Panc1 (cell line): ENCODE data around the gene VASH2.

Experiments
- CTCF ChIP-seq: fragments of 450-650 bp; IDR thresholded peaks from 2 replicates; pipeline ENCODE4 v1.5.1; 2017; ENCODE audit warnings: mild to moderate bottlenecking
- POLR2AphosphoS5 ChIP-seq: IDR thresholded peaks from 2 replicates; pipeline ENCODE4 v1.6.1; 2012; ENCODE audit warnings: mild to moderate bottlenecking, low read depth, low read length, moderate library complexity
- SIN3A ChIP-seq: IDR thresholded peaks from 2 replicates; pipeline ENCODE4 v1.6.1; 2012; ENCODE audit warnings: low read depth, mild to moderate bottlenecking, low read length, moderate library complexity, borderline replicate concordance; ENCODE audit not compliant: insufficient read depth
- TCF7L2 ChIP-seq: IDR thresholded peaks from 2 replicates; pipeline ENCODE4 v1.6.1; 2011; ENCODE audit warnings: mild to moderate bottlenecking, low read depth, low read length, inconsistent platforms
- TF ChIP-seq, protein P1 (sequence below), 2 experiments: IDR thresholded peaks; 2 replicates each; pipeline ENCODE4 v1.6.1; 2011 to 2012; ENCODE audit warnings: low read depth in 2 of 2, control low read depth in 1 of 2, low read length in 1 of 2, mild to moderate bottlenecking in 1 of 2, moderate library complexity in 1 of 2; ENCODE audit not compliant: insufficient read depth in 1 of 2

DNA sequence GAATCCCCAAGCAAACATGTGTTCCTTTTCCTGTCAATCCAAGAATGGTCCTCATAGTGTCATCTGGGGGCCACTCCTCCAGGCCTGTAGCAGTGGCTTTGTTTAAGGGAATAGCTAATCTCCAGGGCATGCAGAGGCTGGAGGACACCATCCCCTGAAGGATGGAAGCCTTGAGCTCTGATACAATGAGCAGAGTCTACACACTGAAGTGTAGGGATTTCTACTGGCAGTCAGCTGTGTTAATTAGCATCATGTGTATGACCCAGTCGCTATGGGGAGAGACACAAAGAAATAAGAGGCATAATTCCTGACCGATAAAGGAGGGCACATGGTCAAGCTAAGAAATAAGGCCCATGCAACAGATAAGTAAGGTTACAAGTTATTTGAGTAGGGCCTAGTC is 36.2 kb downstream of the VASH2 start:
- TF ChIP-seq CTCF (no peak), POLR2AphosphoS5 (no peak), SIN3A (no peak), TCF7L2 (no peak)
- TF ChIP-seq, protein P1, sequence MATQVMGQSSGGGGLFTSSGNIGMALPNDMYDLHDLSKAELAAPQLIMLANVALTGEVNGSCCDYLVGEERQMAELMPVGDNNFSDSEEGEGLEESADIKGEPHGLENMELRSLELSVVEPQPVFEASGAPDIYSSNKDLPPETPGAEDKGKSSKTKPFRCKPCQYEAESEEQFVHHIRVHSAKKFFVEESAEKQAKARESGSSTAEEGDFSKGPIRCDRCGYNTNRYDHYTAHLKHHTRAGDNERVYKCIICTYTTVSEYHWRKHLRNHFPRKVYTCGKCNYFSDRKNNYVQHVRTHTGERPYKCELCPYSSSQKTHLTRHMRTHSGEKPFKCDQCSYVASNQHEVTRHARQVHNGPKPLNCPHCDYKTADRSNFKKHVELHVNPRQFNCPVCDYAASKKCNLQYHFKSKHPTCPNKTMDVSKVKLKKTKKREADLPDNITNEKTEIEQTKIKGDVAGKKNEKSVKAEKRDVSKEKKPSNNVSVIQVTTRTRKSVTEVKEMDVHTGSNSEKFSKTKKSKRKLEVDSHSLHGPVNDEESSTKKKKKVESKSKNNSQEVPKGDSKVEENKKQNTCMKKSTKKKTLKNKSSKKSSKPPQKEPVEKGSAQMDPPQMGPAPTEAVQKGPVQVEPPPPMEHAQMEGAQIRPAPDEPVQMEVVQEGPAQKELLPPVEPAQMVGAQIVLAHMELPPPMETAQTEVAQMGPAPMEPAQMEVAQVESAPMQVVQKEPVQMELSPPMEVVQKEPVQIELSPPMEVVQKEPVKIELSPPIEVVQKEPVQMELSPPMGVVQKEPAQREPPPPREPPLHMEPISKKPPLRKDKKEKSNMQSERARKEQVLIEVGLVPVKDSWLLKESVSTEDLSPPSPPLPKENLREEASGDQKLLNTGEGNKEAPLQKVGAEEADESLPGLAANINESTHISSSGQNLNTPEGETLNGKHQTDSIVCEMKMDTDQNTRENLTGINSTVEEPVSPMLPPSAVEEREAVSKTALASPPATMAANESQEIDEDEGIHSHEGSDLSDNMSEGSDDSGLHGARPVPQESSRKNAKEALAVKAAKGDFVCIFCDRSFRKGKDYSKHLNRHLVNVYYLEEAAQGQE (IDR thresholded peaks at IDR 0.05; ENCODE audit: insufficient read depth in 1 of 2, low read depth in 2 of 2, low read length in 1 of 2): no peak
